ENCODE measurements around the gene HMCN1.

HMCN1 gene

DNA sequence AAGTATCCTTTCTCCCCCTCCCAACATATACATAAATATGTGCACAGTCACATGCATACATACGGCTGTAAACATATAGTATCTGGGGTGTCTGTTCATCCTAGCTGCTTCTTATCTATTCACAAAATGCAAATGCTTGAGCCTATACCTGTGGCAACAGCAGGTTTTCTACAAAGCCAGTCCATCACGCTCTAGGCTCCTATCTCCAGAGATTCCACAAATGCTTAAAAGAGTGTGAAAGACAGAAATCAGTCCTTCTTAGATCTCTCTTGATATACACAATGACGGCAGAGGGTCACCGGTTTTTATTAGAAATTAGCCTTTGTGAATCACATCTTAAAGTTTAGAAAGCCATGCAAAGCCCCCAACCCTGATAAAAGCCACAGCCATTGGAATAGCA lies 501.5 kb downstream of the HMCN1 start:
- TF ChIP-seq, protein P1, sequence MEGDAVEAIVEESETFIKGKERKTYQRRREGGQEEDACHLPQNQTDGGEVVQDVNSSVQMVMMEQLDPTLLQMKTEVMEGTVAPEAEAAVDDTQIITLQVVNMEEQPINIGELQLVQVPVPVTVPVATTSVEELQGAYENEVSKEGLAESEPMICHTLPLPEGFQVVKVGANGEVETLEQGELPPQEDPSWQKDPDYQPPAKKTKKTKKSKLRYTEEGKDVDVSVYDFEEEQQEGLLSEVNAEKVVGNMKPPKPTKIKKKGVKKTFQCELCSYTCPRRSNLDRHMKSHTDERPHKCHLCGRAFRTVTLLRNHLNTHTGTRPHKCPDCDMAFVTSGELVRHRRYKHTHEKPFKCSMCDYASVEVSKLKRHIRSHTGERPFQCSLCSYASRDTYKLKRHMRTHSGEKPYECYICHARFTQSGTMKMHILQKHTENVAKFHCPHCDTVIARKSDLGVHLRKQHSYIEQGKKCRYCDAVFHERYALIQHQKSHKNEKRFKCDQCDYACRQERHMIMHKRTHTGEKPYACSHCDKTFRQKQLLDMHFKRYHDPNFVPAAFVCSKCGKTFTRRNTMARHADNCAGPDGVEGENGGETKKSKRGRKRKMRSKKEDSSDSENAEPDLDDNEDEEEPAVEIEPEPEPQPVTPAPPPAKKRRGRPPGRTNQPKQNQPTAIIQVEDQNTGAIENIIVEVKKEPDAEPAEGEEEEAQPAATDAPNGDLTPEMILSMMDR (IDR thresholded peaks at IDR 0.05; ENCODE audit: low read depth, low read length), result no peak
- no peak for DNase-seq (ENCODE audit: extremely low read depth, low read depth)

DNA sequence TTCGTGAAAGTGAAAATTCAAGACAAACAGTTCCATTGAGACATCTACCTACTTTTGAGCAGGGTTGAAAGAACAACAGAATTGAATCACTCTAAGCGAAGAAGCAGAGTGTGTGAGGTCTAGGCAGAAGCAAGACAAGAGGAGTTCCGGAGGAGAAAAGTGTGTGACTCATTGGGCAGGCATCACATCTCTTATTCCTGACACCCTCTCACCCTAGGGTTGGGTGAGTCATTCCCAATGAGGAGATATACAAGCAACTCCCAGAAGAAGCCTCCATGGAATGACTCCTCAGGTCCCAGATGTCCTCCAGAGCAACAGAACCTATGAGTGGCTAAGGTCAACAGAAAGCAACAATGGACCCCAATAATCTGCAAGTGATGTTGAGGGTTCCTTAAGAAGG lies 502.7 kb downstream of the HMCN1 start:
- DNase-seq (ENCODE audit: extremely low read depth, low read depth), result peak; percentile 30
- TF ChIP-seq, protein P1 (IDR thresholded peaks at IDR 0.05; ENCODE audit: low read depth, low read length), result no peak

DNA sequence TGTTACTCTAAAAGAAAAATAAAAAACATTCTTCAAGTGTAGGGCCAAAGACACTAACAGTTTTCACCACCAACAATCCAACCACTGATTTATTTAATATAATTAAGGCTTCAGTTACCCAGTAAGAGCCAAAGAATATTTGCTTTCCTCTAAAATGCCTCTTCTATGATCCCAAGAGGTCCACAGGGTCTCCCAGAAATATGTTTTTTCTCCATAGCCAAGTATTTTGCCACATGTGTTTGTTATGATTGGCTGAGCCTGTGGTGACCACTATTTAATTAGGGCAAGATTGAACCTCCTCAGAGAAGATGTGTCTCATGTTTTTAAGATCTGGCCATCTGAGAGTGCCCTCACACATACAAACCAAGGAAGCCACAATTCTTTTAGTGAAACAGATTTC lies 505.0 kb downstream of the HMCN1 start:
- TF ChIP-seq, protein P1 (IDR thresholded peaks at IDR 0.05; ENCODE audit: low read depth, low read length), result no peak
- DNase-seq (ENCODE audit: extremely low read depth, low read depth), result no peak

DNA sequence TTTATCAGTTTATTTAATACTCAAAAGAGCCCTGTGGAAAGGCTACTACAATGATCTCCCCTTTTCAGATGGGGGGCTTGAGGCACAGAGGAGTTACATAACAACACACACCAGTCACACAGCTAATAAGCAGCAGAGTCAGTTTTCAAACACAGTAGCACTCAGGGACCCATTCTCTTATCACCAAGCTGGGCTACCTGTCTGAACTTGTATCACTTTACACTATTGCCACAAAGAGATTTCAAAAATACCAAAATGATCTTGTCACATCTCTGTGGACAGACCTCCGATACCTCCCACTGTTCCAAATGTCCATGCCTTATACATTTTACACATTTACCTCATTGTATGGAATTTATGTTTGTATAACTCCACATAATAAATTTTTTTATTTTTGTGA lies 506.2 kb downstream of the HMCN1 start:
- no peak for DNase-seq (ENCODE audit: extremely low read depth, low read depth)
- TF ChIP-seq, protein P1 (IDR thresholded peaks at IDR 0.05; ENCODE audit: low read depth, low read length), result no peak
